Measurements from ENCODE around the gene TBC1D8B. TPM values are rescaled to one million over a fixed set of nuclear protein-coding genes. Genes with fewer than 3 reads are reported as not detected.

The TBC1D8B gene
- total and polyA plus RNA-seq, 2 of the 8 experiments (the other 6 are each of a cell fraction or from before 2014, with no cell fraction given): 0.91 to 8.4 TPM

DNA sequence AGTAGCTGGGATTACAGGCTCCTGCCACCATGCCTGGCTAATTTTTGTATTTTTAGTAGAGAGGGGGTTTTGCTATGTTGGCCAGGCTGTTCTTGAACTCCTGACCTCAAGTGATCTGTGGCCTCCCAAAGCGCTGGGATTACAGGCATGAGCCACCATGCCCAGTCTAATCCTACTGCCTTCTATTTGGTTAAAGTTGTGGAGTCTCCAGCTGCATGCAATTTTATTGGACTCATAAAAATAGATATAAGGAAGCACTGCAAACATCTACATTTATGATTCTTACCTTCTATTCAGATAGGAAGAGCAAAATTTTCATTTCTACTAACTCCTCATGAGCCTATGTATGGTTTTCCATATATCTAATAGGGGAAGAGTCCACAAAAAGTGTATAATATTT, 87.0 kb downstream of the TBC1D8B start:
- Histone ChIP-seq H3K27ac (ENCODE audit: low read depth, low read length) (no peak overlapping the region), H3K9me3 (ENCODE audit: insufficient read depth in 2 of 2, low read depth in 1 of 2, low read length in 1 of 2) (no peaks in the 10 kb centered on the region), H2BK15ac (ENCODE audit: low read length) (no peak overlapping the region), H3K23me2 (ENCODE audit: low read depth, low read length) (no peaks in the 10 kb centered on the region), H3K4me1 (replicated peaks in 1 of 4; ENCODE audit: control insufficient read depth in 3 of 4, insufficient read depth in 4 of 4, low read length in 3 of 4) (no peaks in the 10 kb centered on the region), H3K36me3 (ENCODE audit: control insufficient read depth in 2 of 4, insufficient read depth in 4 of 4, low read length in 3 of 4) (no peaks in the 10 kb centered on the region), H4K8ac (ENCODE audit: extremely low read depth, insufficient read depth, low read length) (no peak overlapping the region), H4K20me1 (replicated peaks in 1 of 2; ENCODE audit: control insufficient read depth in 1 of 2, insufficient read depth in 2 of 2, low read length in 2 of 2) (no peaks in the 10 kb centered on the region), H2AFZ (ENCODE audit: low read length) (no peak overlapping the region), H2AK5ac (ENCODE audit: low read depth, low read length) (no peak overlapping the region), H3K79me2 (ENCODE audit: control insufficient read depth in 1 of 2, insufficient read depth in 2 of 2, low read length in 2 of 2) (no peaks in the 10 kb centered on the region), H2BK12ac (ENCODE audit: low read depth, low read length) (no peak overlapping the region), H3K79me1 (ENCODE audit: low read depth, low read length) (no peaks in the 10 kb centered on the region), H3K4me2 (ENCODE audit: insufficient read depth in 1 of 2, low read depth in 2 of 2, low read length in 2 of 2) (no peak overlapping the region), H3K9ac (replicated peaks in 1 of 4; ENCODE audit: extremely low read depth in 1 of 4, low read depth in 3 of 4, low read length in 3 of 4) (no peak overlapping the region), H3K23ac (ENCODE audit: insufficient read length) (no peak overlapping the region), H2BK5ac (ENCODE audit: low read depth, low read length) (no peak overlapping the region), H4K5ac (ENCODE audit: insufficient read length, low read depth, low read length) (no peak overlapping the region), H3K27me3 (replicated peaks in 1 of 4; ENCODE audit: control insufficient read depth in 3 of 4, extremely low read depth in 1 of 4, insufficient read depth in 3 of 4, low read length in 3 of 4) (no peaks in the 10 kb centered on the region), H3K4me3 (ENCODE audit: extremely low read depth in 1 of 4, insufficient read depth in 2 of 4, low read depth in 3 of 4, low read length in 4 of 4) (no peak overlapping the region), H3K56ac (replicated peaks; ENCODE audit: insufficient read length, low read depth, low read length) (no peak overlapping the region), H2BK20ac (ENCODE audit: low read length) (no peak overlapping the region), H4K91ac (replicated peaks; ENCODE audit: insufficient read length, low read length) (no peak overlapping the region), H3K14ac (ENCODE audit: insufficient read length) (no peak overlapping the region), H3K18ac (ENCODE audit: extremely low read depth, low read length) (no peak overlapping the region), H3K4ac (replicated peaks; ENCODE audit: insufficient read length, low read depth, low read length) (no peak overlapping the region), H2BK120ac (replicated peaks; ENCODE audit: low read depth, low read length) (no peak overlapping the region)
- ChIA-PET CTCF (ENCODE audit: partially characterized antibody) (interaction anchor here (1.5 kb wide), 1 partner anchor 15 kb away, joined by 3 read pairs; no protein-coding TSS in a partner anchor), POLR2A (ENCODE audit: partially characterized antibody) (no interaction called here)
- WGBS, 2 experiments (ENCODE audit: extremely low coverage in 1 of 2, insufficient coverage in 1 of 2, insufficient read length in 1 of 2, insufficient replicate concordance in 2 of 2, low coverage in 1 of 2, low lambda C conversion rate in 2 of 2, missing lambda C conversion rate in 1 of 2): 88% methylated on average over 1 of the region's 1 CpG; no CpG with 5 or more reads in 1 of the 2 experiments
- FAIRE-seq (no peak), DNase-seq (ENCODE audit: low read depth in 1 of 2, low spot score in 2 of 2) (no peak)
- TF ChIP-seq TAF7 (optimal IDR thresholded peaks at IDR 0.05; ENCODE audit: borderline replicate concordance, low read depth, low read length): no peak
- no peak for TF ChIP-seq CEBPB (IDR thresholded peaks at IDR 0.05; ENCODE audit: low read depth, low read length)
- no peak for TF ChIP-seq SUZ12 (IDR thresholded peaks at IDR 0.05; ENCODE audit: low read length)
- no peak for TF ChIP-seq SP1 (IDR thresholded peaks at IDR 0.05; ENCODE audit: low read depth, low read length)
- TF ChIP-seq BCL11A (IDR thresholded peaks at IDR 0.05; ENCODE audit: low read depth in 2 of 2, low read length in 2 of 2): no peak
- no peak for TF ChIP-seq TEAD4 (IDR thresholded peaks at IDR 0.05; ENCODE audit: low read depth, low read length)
- no peak for TF ChIP-seq RBBP5 (IDR thresholded peaks at IDR 0.05; ENCODE audit: borderline replicate concordance, low read depth, low read length)
- TF ChIP-seq FOSL1 (IDR thresholded peaks at IDR 0.05; ENCODE audit: insufficient read depth, low read depth, low read length): no peak
- TF ChIP-seq KDM4A (IDR thresholded peaks at IDR 0.05; ENCODE audit: low read depth, low read length, severe bottlenecking): no peak

All from H1 (cell line).